NCI-H2171 treated with DMSO at 0.1 percent for 48 hours (cell line): Measurements from ENCODE around the gene EDN1.
"Not testable (repeated sequence)": the region's sequence is repeated elsewhere in the genome, so short reads cannot be mapped to it uniquely, and the experiment has no call there.

Source experiments
- DNase-seq: peaks from one replicate; lab custom pipeline; 2025; lab: John Stamatoyannopoulos, UW

EDN1 gene

GRCh38 chr6:12294851-12295536 lies 4.8 kb downstream of the EDN1 start:
- DNase-seq: no peak

- no peak for DNase-seq
Measured at GRCh38 chr6:12295558-12296254, 5.5 kb downstream of the EDN1 start.

GRCh38 chr6:12296255-12296573 lies 6.1 kb downstream of the EDN1 start:
- no peak for DNase-seq

- DNase-seq: no peak
Measured at GRCh38 chr6:12296604-12297003, 6.4 kb downstream of the EDN1 start.

GRCh38 chr6:12297363-12298016 lies 7.3 kb downstream of the EDN1 start:
- no peak for DNase-seq

- DNase-seq: no peak
Measured at GRCh38 chr6:12298017-12298978, 8.1 kb downstream of the EDN1 start.

GRCh38 chr6:12298995-12299394 lies 8.8 kb downstream of the EDN1 start:
- no peak for DNase-seq

GRCh38 chr6:12301018-12301417 lies 10.9 kb downstream of the EDN1 start:
- no peak for DNase-seq

- DNase-seq: no peak
Measured at GRCh38 chr6:12304487-12304886, 14.3 kb downstream of the EDN1 start.

- no peak for DNase-seq
Measured at GRCh38 chr6:12309070-12309469, 18.9 kb downstream of the EDN1 start.

- DNase-seq: no peak
Measured at GRCh38 chr6:12311106-12311505, 20.9 kb downstream of the EDN1 start.

- DNase-seq: no peak
Measured at GRCh38 chr6:12312736-12313135, 22.6 kb downstream of the EDN1 start.

- DNase-seq: no peak
Measured at GRCh38 chr6:12313306-12313991, 23.3 kb downstream of the EDN1 start.

GRCh38 chr6:12313992-12314589 lies 23.9 kb downstream of the EDN1 start:
- no peak for DNase-seq

GRCh38 chr6:12314751-12315150 lies 24.6 kb downstream of the EDN1 start:
- no peak for DNase-seq

- DNase-seq: no peak
Measured at GRCh38 chr6:12315292-12316081, 25.3 kb downstream of the EDN1 start.

- no peak for DNase-seq
Measured at GRCh38 chr6:12318749-12319148, 28.6 kb downstream of the EDN1 start.

GRCh38 chr6:12320074-12320473 lies 29.9 kb downstream of the EDN1 start:
- DNase-seq: not testable (repeated sequence)

GRCh38 chr6:12324099-12324498 lies 33.9 kb downstream of the EDN1 start:
- DNase-seq: no peak

GRCh38 chr6:12324748-12325147 lies 34.6 kb downstream of the EDN1 start:
- no peak for DNase-seq
